K562 (cell line): ENCODE data around the gene ST6GALNAC1.
"Not testable (repeated sequence)": the region's sequence is repeated elsewhere in the genome, so short reads cannot be mapped to it uniquely, and the experiment has no call there.

Experiments used
- BRD4 ChIP-seq: fragments of 200-600 bp; sonication (generic); IDR thresholded peaks from 2 replicates; pipeline ENCODE4 v1.6.1; 2017; ENCODE audit warnings: inconsistent platforms
- POLR2A ChIP-seq: fragments of 450-650 bp; conservative IDR thresholded peaks from 2 replicates; pipeline ENCODE4 v1.6.1; 2016
- RNF219 ChIP-seq: fragments of 250-450 bp; sonication (Bioruptor Pico); IDR thresholded peaks from 2 replicates; pipeline ENCODE4 v1.5.0; 2022; ENCODE audit warnings: mild to moderate bottlenecking
- ZC3H11A ChIP-seq: IDR thresholded peaks from 2 replicates; pipeline ENCODE4 v1.6.1; 2012; ENCODE audit warnings: low read depth, low read length, improper control_type of control experiment
- ZNF146 ChIP-seq: IDR thresholded peaks from one replicate; pipeline ENCODE4 v1.6.1; 2018; ENCODE audit warnings: missing compliant biosample characterization; ENCODE audit not compliant: unreplicated experiment
- ZNF639 ChIP-seq, 2 experiments: fragments of 200-800 bp in 1 of 2; sonication (Bioruptor generic) in 1 of 2; sonication (generic) in 1 of 2; formaldehyde crosslinking in 1 of 2; IDR thresholded peaks in 1 of 2; conservative IDR thresholded peaks in 1 of 2; 2 replicates each; pipeline versions ENCODE4 v1.5.0 to v1.6.1; 2016 to 2020; ENCODE audit warnings: missing compliant biosample characterization in 1 of 2, missing genetic modification characterization in 1 of 2, missing genetic modification reagents in 1 of 2

- TF ChIP-seq ZNF146 (CRISPR knock-in tag); POLR2A; ZNF639 (CRISPR knock-in tag; conservative IDR thresholded peaks at IDR 0.05 in 1 of 2, IDR thresholded peaks at IDR 0.05 in 1 of 2); ZC3H11A; RNF219 (CRISPR knock-in tag); BRD4: not testable (repeated sequence)
Measured at GRCh38 chr17:76636486-76637206, 6.9 kb downstream of the ST6GALNAC1 start.
